Activated CD8-positive, alpha-beta memory T cell treated with anti-CD3 and anti-CD28 coated beads for 36 hours (primary cell): Measurements from ENCODE around the gene ERFL. TPM values are rescaled to one million over a fixed set of nuclear protein-coding genes. Genes with fewer than 3 reads are reported as not detected.

Experiments used
- CTCF ChIA-PET: fragments of 350-600 bp; sonication (Branson Sonifier 250); formaldehyde crosslinking; loops from one replicate; lab custom pipeline; 2021; ENCODE audit warnings: antibody characterized with exemption; lab: Charles Lee
- POLR2A ChIA-PET: fragments of 350-600 bp; sonication (Branson Sonifier 250); formaldehyde crosslinking; loops from one replicate; lab custom pipeline; 2021; ENCODE audit warnings: antibody characterized with exemption; lab: Charles Lee
- total RNA-seq, 2 experiments: library from RNA; stranded (reverse); gene quantifications; one replicate each; pipeline ENCODE4 v1.2.3, GENCODE V29; 2021

Gene ERFL
- total RNA-seq, 2 experiments from 2014 or later, result 1.1 to 1.3 TPM

DNA sequence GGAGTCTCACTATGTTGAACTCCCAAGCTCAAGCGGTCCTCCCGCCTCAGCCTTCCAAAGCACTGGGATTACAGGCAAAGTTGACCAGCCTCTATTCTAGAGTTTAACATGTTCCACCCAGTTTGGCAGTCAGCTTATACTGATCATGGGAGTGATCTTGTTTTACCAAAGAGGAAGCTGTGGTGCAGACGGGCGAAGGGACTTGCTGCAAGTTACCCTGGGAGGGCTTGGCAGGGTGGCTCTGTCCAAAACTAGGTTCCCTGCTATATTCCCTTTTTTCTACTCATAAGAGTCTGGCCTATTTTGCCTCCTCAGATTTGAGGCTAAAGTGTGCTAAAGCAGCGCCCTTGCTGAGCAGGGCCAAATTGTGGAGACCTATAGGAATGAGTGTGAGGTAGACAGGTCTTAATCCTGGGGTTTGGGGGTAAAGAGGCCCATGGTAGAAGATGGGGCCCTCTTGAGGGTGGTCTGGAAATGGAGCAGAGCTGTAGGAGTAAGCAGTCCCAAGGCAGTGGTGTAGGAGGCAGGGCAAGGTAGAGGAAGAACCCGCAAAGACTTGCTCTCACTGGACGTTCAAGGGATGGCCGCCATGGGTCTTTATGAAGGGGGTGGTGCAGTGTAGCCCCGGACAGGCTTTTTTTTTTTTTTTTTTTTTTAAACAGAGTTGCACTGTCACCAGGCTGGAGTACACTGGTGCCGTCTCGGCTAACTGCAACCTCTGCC is 64.9 kb downstream of the ERFL start:
- CTCF ChIA-PET, result interaction anchor here (0.9 to 1.9 kb wide), 3 partner anchors 10 to 95 kb away, joined by 3 to 8 read pairs (median 4); no protein-coding TSS in a partner anchor

DNA sequence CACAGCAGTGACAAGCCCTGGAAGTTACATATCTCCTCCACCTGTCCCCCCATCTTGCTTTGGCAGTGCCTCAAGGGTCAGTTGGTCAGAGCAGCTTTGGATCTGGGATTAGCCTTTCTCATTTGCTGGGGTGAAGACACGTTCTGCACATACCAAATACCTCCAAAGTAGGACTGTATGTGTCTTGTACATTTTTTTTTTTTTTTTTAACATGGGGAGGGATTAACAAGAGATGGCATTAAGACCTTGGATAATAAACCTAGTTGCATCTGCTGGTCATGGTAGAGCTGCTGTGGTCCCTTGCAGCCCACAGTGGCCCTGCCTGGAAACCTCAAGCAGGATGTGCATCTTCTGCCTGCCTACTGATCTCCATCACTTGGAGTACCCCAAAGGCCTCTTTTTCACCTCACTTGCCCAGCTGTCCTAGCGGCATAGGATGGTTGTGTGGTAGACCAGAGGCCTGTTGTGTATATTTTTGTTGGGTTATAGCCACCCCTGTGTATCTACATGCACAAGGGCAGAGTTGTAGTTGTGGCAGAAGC is 65.7 kb downstream of the ERFL start:
- ChIA-PET CTCF (interaction anchor here (0.9 to 1.9 kb wide), 4 partner anchors 11 to 96 kb away, joined by 3 to 8 read pairs (median 4); no protein-coding TSS in a partner anchor), POLR2A (interaction anchor here (0.6 to 1.5 kb wide), 4 partner anchors 9 to 1663 kb away, joined by 3 to 12 read pairs (median 4); partner anchors contain the start of gene CD79A)

More for the DNA sequence above, 64.9 kb downstream of the ERFL start:
- POLR2A ChIA-PET, result interaction anchor here (0.6 to 2.3 kb wide), 8 partner anchors 8 to 1663 kb away, joined by 3 to 12 read pairs (median 5); partner anchors contain the start of gene CD79A

DNA sequence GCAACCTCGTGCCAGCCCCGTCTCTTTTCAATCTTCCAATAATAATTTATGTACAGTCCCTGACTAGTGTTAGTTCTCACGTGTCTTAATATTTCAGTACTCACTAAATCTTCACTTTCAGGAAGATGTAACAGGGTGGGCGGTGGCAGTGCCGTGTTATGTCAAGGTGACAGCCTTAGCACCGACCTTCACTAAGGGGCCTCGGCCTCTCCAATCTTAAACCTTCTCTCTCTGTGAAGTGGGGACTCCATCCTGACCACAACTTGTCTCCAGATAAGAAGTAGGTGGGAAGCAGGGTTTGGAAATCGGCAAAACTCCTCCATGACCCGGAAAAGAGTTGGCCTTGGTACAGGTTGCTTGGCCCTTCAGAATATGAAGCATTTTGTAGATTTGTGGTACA is 66.4 kb downstream of the ERFL start:
- ChIA-PET CTCF (interaction anchor here (1.0 to 2.8 kb wide), 5 partner anchors 11 to 84 kb away, joined by 3 to 36 read pairs (median 4); no protein-coding TSS in a partner anchor), POLR2A (interaction anchor here (0.6 to 2.8 kb wide), 4 partner anchors 9 to 68 kb away, joined by 4 to 62 read pairs (median 10); no protein-coding TSS in a partner anchor)

DNA sequence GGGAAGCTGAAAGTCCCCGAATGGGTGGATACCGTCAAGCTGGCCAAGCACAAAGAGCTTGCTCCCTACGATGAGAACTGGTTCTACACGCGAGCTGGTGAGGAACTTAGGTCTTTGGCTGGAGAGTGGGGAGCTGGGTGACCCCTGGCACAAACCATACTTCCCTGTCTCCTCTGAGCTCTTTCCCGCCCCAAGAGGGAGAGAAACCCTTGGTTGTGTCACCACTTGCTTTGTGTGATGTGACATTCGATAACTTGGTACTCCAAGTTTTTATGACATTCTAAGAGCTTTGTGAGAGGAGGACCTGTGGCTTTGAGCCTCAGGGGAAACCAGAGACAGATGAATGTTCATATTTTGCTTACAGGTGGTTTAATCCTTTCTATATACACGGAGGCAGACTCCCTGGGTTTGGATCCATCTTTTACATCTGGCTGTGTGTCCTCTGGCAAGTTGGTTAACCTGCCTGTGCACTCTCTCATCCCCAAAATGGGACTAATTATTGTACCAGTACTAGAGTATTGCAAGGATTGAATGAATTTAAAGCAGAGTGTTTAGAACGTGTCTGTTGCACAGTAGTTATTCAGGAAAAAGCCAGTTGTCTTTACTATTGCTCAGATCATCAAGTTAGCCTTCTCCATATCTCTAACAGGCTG is 67.0 kb downstream of the ERFL start:
- ChIA-PET CTCF (interaction anchor here (0.9 to 2.8 kb wide), 9 partner anchors 10 to 98 kb away, joined by 3 to 36 read pairs (median 4); partner anchors contain the start of gene RABAC1), POLR2A (interaction anchor here (0.5 to 2.8 kb wide), 7 partner anchors 10 to 98 kb away, joined by 3 to 62 read pairs (median 6); partner anchors contain the start of gene RABAC1)

DNA sequence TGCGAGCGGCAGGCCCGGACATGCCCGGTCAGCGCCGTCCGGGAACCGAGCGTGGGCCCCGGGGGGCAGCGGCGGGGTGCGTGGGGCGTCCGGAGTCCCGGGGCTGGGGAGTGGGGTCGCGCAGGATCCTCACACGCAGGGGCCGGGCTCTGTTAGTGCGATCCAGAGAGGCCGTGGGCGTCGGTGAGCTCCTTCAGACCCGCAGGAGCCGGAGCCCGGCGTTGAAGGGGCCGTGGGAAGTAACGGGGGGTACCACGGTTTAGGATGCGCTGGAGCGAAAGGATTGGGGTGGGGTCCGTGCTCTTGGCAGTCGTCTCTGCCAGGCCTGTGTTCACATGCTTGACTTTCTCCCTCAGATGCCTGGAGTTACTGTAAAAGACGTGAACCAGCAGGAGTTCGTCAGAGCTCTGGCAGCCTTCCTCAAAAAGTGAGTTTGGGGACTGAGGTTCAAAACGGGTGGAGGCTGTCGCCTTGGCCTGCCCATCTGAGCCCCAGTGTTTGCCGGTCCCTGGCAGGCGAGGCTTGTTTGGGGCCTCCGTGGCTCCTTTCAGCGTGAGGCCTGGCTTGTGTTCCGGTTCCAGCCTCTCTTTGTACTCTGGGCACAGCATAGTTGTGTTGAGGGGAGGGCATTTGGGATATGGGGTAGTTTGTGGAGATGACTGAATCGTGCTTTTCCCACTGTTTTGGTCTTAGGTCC is 67.7 kb downstream of the ERFL start:
- POLR2A ChIA-PET, result interaction anchor here (0.5 to 2.8 kb wide), 8 partner anchors 11 to 99 kb away, joined by 3 to 62 read pairs (median 8); partner anchors contain the start of gene RABAC1
- CTCF ChIA-PET, result interaction anchor here (0.8 to 2.8 kb wide), 17 partner anchors 8 to 99 kb away, joined by 3 to 36 read pairs (median 5); partner anchors contain the start of gene RABAC1

DNA sequence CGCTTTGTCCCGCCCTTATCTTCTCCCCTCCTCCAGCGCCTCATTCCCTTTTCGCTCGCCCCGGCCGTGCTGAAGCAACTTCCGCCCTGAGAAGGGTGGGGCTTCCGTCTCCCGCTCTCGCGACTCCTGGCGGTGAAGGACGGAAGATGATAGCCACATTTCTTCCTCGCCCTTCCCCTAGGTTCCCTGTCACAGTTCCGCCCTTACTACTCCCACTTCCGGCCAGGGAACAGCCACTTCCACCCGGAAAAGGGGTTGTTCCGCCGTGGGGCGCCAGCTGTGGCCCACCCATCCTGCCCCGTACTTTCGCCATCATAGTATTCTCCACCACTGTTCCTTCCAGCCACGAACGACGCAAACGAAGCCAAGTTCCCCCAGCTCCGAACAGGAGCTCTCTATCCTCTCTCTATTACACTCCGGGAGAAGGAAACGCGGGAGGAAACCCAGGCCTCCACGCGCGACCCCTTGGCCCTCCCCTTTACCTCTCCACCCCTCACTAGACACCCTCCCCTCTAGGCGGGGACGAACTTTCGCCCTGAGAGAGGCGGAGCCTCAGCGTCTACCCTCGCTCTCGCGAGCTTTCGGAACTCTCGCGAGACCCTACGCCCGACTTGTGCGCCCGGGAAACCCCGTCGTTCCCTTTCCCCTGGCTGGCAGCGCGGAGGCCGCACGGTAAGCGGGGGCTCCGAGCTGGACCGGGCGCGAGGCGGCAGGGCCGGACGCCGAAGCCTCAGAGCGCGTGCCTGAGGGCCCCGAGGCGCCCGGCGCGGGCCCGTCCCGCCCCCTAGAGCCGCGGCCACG is 68.4 kb downstream of the ERFL start, which contains the start of gene RPS19:
TSS of gene RPS19 (plus strand) at position 638 of the 801 bp plus-strand sequence. CDS start 520 bp downstream, outside the sequence.
- POLR2A ChIA-PET, result interaction anchor here (0.8 to 2.8 kb wide), 7 partner anchors 11 to 100 kb away, joined by 4 to 62 read pairs (median 10); partner anchors contain the start of gene RABAC1

DNA sequence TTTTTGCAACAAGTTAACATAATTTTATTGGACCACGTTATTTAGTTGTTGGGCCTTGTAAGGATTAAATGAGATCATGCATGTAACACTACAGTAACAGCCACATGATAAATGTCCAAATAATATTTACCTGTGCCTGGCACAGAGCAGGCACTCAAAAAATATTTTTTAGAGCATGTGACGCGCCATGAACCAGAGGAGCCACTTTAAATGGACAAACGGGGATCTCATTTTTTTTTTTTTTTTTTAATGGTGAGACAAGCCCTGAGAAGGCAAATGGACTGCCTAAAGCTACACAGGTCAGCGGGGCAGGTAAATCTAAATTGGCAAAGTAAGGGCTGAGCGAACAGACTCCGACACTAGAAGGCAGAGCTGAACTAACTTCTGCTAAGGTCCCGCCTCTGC is 69.0 kb downstream of the ERFL start:
- POLR2A ChIA-PET, result interaction anchor here (1.0 to 2.8 kb wide), 3 partner anchors 12 to 100 kb away, joined by 4 to 62 read pairs (median 12); partner anchors contain the start of gene RABAC1
- CTCF ChIA-PET, result interaction anchor here (0.9 to 2.8 kb wide), 15 partner anchors 9 to 261 kb away, joined by 3 to 36 read pairs (median 6); no protein-coding TSS in a partner anchor

More for the DNA sequence above, 68.4 kb downstream of the ERFL start, which contains the start of gene RPS19:
- CTCF ChIA-PET, result interaction anchor here (0.8 to 2.8 kb wide), 19 partner anchors 9 to 175 kb away, joined by 3 to 36 read pairs (median 5); partner anchors contain the start of gene RABAC1

Other genes starting within 250 kb of the ERFL start
- gene CEACAM7, start 240.2 kb downstream of the ERFL start, total RNA-seq, result not detected
- not detected for gene CEACAM5, start 219.8 kb downstream of the ERFL start, total RNA-seq
- gene CEACAM6, start 172.9 kb downstream of the ERFL start, total RNA-seq, result not detected
- gene CEACAM3, start 131.9 kb downstream of the ERFL start, total RNA-seq, result not detected
- gene LYPD4, start 83.8 kb downstream of the ERFL start, total RNA-seq, result not detected
- gene DMRTC2, start 83.4 kb downstream of the ERFL start, total RNA-seq, result not detected
- 1,000 to 10,000 TPM; 2,995 to 3,062 TPM for gene RPS19, start 68.2 kb downstream of the ERFL start, total RNA-seq
- 1 to 10 TPM; 4.7 to 6.4 TPM for gene CD79A, start 51.2 kb downstream of the ERFL start, total RNA-seq
- 100 to 1,000 TPM; 294 to 297 TPM for gene ARHGEF1, start 45.3 kb downstream of the ERFL start, total RNA-seq
- 10 to 100 TPM; 68.1 to 73.5 TPM for gene RABAC1, start 30.9 kb upstream of the ERFL start, total RNA-seq
- gene ATP1A3, start 65.8 kb upstream of the ERFL start, total RNA-seq, result 1 to 10 TPM; 2.9 to 3.0 TPM
- gene GRIK5, start 141.8 kb upstream of the ERFL start, total RNA-seq, result under 1 TPM; 0.59 TPM
- gene ZNF574, start 147.7 kb upstream of the ERFL start, total RNA-seq, result 10 to 100 TPM; 16.8 to 17.2 TPM
- gene POU2F2, start 204.0 kb upstream of the ERFL start, total RNA-seq, result 10 to 100 TPM; 55.3 to 57.1 TPM